Calu3 (cell line): ENCODE measurements around the gene MAP7. TPM values are rescaled to one million over a fixed set of nuclear protein-coding genes. Genes with fewer than 3 reads are reported as not detected.

Experiments
- BruUV-seq: library from RNA; stranded (reverse); fragments of 400-500 nt; replicated peaks from 2 replicates; lab custom pipeline; 2021; lab: Mats Ljungman, UMichigan
- CTCF ChIA-PET: fragments of 300-600 bp; sonication (Branson Sonifier 250); formaldehyde crosslinking; loops from one replicate; lab custom pipeline; 2022; ENCODE audit warnings: antibody characterized with exemption; lab: Charles Lee
- DNase-seq: peaks from one replicate; pipeline ENCODE4 v3.0.0; 2022
- H3K27ac Mint-ChIP-seq: one replicate; pipeline ENCODE4 v1.8.0; 2022; ENCODE audit warnings: mixed read lengths; ENCODE audit not compliant: unreplicated experiment
- H3K27me3 Mint-ChIP-seq: one replicate; pipeline ENCODE4 v1.8.0; 2022; ENCODE audit warnings: mixed read lengths; ENCODE audit not compliant: unreplicated experiment
- H3K36me3 Mint-ChIP-seq: one replicate; pipeline ENCODE4 v1.8.0; 2022; ENCODE audit warnings: mild to moderate bottlenecking, moderate library complexity, mixed read lengths; ENCODE audit not compliant: insufficient read depth, unreplicated experiment
- H3K4me1 Mint-ChIP-seq: one replicate; pipeline ENCODE4 v1.8.0; 2022; ENCODE audit warnings: mild to moderate bottlenecking, low read depth, mixed read lengths; ENCODE audit not compliant: unreplicated experiment
- H3K4me3 Mint-ChIP-seq: one replicate; pipeline ENCODE4 v1.8.0; 2022; ENCODE audit warnings: mild to moderate bottlenecking, low read depth, moderate library complexity, mixed read lengths; ENCODE audit not compliant: unreplicated experiment
- H3K9me3 Mint-ChIP-seq: one replicate; pipeline ENCODE4 v1.8.0; 2022; ENCODE audit warnings: low read depth, mixed read lengths; ENCODE audit not compliant: unreplicated experiment
- CTCF ChIP-seq: fragments of 200-600 bp; IDR thresholded peaks from one replicate; pipeline ENCODE4 v1.8.0; 2022; ENCODE audit warnings: antibody characterized with exemption; ENCODE audit not compliant: unreplicated experiment
- intact Hi-C: fragments of 100-400 bp; cut with micrococcal nuclease; formaldehyde crosslinking; loops from one replicate; pipeline ENCODE4 v1.10.0; 2022; ENCODE audit not compliant: unreplicated experiment
- total RNA-seq: library from RNA; stranded (reverse); gene quantifications from 2 replicates; pipeline ENCODE4 v1.2.3, GENCODE V29; 2022

MAP7 gene
- total RNA-seq, 1 experiment from 2014 or later = 30.1 TPM

DNA sequence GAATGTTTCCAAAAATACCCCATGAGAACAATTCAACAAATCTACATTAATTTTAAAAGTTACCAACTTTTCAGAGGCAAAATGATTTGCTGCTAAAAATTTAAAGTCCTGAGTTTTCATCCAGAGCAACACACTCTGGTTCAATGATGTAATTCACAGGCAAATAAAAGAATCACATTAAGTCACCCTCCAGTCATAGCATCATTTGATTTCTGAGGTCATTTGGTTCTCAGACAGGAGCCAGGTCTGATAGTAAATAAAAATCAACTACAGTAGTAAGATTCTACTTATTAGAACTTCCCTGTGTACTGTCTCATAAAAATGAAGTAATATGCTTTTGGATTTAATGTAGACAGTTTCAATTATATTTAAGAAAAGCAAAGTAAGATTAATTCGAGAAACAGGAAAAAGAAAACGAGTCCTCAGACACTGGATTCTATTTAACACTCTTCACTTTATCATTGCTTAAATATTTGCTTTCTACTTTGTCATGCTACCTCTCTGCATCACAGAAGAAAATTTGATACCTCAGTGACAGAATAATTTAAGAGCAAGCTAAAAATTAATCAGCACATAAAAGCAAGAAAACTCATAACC is 25.8 kb downstream of the MAP7 start:
- Mint-ChIP-seq H3K27me3 (no peaks in the 10 kb centered on the region), H3K36me3 (no peaks in the 10 kb centered on the region), H3K4me1 (peaks cover 30% of the 10 kb centered on the region), H3K9me3 (no peaks in the 10 kb centered on the region), H3K27ac (no peak overlapping the region), H3K4me3 (no peak overlapping the region)
- no TSS peak for BruUV-seq
- no peak for DNase-seq
- intact Hi-C loops = no loop called here
- TF ChIP-seq CTCF = no peak
- CTCF ChIA-PET = no interaction called here

GRCh38 chr6:136523196-136523595 is 27.0 kb downstream of the MAP7 start:
- no peak overlapping the region for H3K27ac Mint-ChIP-seq
- BruUV-seq = no TSS peak
- CTCF ChIA-PET = no interaction called here
- TF ChIP-seq CTCF = no peak
- DNase-seq = no peak
- H3K9me3 Mint-ChIP-seq = no peaks in the 10 kb centered on the region
- intact Hi-C loops = no loop called here
- no peaks in the 10 kb centered on the region for H3K27me3 Mint-ChIP-seq
- H3K36me3 Mint-ChIP-seq = no peaks in the 10 kb centered on the region
- H3K4me1 Mint-ChIP-seq = peaks cover 30% of the 10 kb centered on the region
- no peak overlapping the region for H3K4me3 Mint-ChIP-seq

DNA sequence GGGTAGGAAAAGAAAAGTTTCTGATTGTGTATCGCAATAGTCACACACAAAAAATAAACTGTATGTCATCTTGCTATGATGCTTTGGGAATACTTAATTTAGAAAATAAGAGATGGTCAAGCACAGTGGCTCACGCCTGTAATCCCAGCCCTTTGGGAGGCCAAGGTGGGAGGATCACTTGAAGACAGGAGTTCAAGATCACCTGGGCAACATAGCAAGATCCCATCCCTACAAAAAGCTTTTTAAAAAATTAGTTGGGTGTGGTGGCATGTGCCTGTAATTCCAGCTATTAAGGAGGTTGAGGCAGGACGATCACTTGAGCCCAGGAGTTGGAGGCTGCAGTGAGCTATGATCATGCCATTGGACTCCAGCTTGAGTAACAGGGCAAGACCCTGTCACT is 27.6 kb downstream of the MAP7 start:
- H3K9me3 Mint-ChIP-seq = no peaks in the 10 kb centered on the region
- no peak overlapping the region for H3K4me3 Mint-ChIP-seq
- H3K36me3 Mint-ChIP-seq = no peaks in the 10 kb centered on the region
- intact Hi-C loops = no loop called here
- no peak for TF ChIP-seq CTCF
- H3K4me1 Mint-ChIP-seq = peaks cover 30% of the 10 kb centered on the region
- H3K27ac Mint-ChIP-seq = no peak overlapping the region
- no TSS peak for BruUV-seq
- no peaks in the 10 kb centered on the region for H3K27me3 Mint-ChIP-seq
- CTCF ChIA-PET = no interaction called here
- no peak for DNase-seq

DNA sequence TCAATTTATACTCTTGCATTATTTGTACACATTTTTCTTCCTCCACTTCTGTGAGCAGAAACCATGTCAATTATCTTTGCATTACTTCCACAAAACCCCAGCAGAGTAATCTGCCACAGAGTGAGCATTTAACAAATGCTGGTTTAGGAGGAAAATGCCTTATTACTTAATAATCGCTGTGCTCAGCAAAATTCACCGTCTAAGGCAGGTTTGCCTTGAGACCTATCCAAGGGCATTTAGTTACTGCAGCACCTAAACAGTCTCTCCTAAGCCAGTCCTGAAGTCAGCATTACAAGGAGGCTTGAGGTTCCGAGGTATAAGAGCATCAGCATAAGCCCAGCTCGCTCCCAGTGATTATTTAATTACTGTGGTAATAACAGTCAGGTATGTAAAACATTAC is 28.3 kb downstream of the MAP7 start:
- Mint-ChIP-seq H3K27me3 (no peaks in the 10 kb centered on the region), H3K4me3 (no peak overlapping the region), H3K36me3 (no peaks in the 10 kb centered on the region), H3K9me3 (no peaks in the 10 kb centered on the region), H3K4me1 (peaks cover 35% of the 10 kb centered on the region), H3K27ac (no peak overlapping the region)
- no TSS peak for BruUV-seq
- CTCF ChIA-PET = no interaction called here
- no peak for DNase-seq
- intact Hi-C loops = no loop called here
- TF ChIP-seq CTCF = no peak
